HUDEP-2 (cell line): ENCODE results near the gene GRN.
A peak's percentile ranks its signal among the peaks of the same experiment; 100 is the strongest.
"Not testable (repeated sequence)": the region's sequence is repeated elsewhere in the genome, so short reads cannot be mapped to it uniquely, and the experiment has no call there.

ENCODE experiments used
- DNase-seq, 76 experiments: peaks; one replicate each; lab custom pipeline; 2025; ENCODE audit not compliant: unreplicated experiment in 76 of 76; lab: John Stamatoyannopoulos, UW

Gene GRN

DNA sequence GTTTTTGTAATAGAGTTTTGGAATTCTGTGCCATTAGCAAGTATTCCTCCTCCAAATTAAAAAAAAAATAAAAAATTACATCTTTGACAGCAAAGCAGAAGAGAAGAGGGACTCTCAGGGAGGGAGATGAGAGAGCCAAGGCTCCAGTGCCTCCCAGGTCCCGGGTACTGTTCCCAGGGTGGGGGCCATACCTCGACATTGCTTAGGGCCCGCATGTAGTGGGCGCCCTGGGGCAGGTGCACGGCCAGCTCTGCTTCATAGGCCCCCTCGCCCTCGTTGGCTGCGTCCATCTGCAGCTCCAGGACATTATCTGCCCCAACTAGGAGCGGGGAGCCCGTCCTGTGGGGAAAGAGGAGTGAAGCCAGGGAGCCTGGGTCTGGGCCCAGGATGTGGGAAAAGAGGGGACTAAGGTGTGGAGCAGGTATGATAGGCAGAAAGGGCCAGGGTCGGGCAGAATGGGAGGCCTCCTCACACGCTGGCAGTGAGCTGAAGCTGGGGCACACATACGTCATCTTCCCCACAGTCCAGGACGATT is 33.1 kb downstream of the GRN start:
- no peak for DNase-seq

GRCh38 chr17:44379887-44380286 is 34.8 kb downstream of the GRN start:
- DNase-seq, result no peak

- DNase-seq, result no peak
These were observed 35.7 kb downstream of the GRN start for GRCh38 chr17:44380767-44381166.

DNA sequence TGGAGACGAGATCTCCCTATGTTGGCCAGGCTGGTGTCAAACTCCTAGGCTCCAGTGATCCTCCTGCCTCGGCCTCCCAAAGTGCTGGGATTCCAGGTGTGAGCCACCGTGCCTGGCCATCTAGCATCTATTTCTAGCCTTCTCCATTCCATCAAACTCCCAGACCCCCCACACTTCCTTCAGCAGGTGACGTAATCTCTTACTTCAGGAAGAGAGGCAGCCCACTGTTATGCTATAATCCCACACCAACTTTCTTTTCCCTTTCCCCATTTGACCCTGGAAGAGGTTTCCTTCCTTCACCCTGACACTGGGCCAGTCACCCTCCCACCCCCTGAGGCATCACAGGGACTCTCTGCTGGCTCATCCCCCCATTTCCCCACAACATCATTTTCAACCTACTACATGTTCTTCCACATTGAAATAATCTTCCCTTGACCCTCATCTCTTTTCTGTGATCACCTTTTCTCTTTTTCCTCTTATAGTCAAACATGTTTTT is 36.8 kb downstream of the GRN start:
- DNase-seq, result no peak

DNA sequence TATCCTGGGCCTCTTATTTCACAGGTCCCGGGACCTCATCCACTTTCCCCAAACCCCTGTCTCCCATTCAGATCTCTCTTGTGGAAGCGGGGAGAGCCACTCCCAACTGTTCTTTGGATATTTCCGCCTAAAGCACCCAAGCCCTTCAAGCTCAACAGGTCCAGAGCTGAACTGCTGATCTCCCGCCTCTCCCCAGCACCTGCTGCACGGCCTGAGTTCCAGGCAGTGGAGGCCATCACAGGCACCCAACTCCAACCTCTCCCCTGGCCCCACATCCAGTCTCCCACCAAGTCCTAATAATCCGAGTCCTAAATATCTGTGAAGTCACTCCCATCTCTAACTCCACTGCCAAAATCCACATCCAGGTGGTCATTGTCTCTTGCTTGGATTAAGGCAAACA is 37.8 kb downstream of the GRN start:
- DNase-seq, result no peak

DNA sequence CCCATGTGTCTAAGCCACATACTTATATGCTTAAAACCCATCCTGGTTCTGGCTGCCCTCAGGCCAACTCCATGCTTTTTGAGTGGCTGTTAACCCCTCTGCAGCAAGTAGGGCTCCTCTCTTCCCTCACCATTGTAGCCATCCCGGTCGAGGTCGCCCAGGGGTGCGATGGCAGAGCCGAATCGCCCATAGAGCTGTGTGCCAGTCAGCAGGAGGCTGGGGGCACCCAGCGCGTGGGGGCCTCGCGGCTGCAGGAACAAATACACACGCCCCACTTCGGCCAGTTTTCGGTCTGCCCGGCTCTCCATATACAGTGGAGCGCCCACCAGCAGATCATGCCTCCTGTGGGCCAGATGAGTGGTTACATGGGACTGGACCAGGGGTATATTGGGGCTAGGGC is 38.3 kb downstream of the GRN start:
- DNase-seq, result no peak

GRCh38 chr17:44383861-44384260 is 38.8 kb downstream of the GRN start:
- DNase-seq, result no peak

- DNase-seq, result no peak
These were observed 39.2 kb downstream of the GRN start for GRCh38 chr17:44384281-44384822.

DNA sequence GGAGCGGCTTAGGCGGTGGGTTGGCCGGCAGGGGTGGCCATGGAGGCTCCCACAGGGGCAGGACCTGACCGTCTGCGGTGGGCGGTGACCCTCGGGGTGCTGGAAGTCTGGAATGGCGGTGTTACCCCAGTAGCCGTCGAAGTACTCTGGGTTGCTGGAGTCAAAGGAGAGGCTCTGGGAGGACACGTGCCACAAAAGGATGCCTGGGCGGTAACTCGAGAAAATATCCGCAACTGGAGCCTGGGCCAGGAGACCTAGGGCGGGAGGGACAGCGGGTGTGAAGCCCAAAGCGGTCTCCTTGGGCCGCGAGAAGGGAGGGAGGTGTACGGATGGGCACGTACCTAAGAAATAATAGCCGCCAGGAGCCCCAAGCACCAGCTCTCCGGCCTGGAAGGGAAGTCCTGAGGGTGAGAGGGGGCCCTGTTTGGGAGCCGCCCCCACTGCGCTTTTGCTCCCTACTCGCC is 39.8 kb downstream of the GRN start:
- no peak for DNase-seq

GRCh38 chr17:44385287-44386181 is 40.4 kb downstream of the GRN start:
- DNase-seq, result peak in 72 of 76 experiments; percentile 19 to 91 (median 76)

DNA sequence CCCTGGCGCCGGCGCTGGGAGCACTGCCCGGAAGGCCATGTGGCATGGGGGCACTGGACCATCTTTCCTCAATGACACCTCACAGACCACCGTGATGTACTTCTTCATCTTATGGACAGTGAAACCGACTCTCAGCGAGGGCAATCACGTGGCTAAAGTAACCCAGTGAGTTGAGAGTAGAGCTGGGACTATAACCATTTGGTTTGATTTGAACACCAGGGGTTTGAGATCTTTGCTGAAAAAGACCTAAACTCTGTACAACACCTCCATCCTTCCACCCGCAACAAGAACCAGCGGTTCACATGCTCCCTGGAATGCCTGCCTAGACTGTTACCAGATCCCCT is 41.1 kb downstream of the GRN start:
- no peak for DNase-seq

DNA sequence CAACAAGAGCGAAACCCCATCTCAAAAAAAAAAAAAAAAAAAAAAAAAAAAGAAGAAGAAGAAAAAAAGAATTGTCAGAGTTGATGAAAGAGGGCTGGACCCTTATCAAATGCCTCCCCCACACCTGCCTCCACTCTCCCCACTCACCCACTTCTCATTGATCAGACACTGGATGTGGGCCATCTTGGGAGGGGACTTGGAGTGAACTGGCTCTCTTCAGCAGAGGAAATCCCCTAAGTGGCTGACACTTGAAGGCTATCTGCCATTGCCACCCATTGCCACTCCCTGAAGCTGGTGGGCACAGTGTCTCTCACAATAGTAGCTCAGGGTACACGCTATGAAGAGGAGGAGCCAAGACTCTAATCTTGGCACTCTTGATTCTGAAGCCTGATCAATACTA is 42.7 kb downstream of the GRN start:
- peak in 60 of 76 experiments; percentile 13 to 81 (median 42) for DNase-seq

DNA sequence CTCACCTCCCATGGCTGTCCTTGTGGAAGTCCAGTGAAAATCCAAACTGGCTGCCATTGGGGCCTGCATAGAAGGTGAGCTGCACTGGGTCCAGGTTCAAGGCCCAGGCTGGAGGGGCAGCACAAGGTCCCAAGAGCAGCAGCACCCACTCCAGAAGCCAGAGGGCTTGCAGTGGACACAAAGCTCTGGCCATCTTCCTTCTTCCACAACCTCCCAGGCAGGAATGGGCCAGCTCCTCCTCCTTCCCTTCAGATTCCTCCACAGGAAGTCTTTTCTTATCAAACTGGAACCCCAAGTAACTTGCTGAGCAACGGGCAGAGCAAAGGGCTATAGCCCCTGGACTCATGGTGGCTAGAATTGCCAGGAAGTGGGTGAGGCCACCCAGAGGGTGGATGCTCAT is 44.2 kb downstream of the GRN start, which contains the start of gene ITGA2B:
Gene ITGA2B (minus strand): TSS at position 369 of the 400 bp plus-strand sequence. CDS start 176 bp downstream, at position 193.
- peak in 6 of 76 experiments; percentile 34 to 66 (median 49) for DNase-seq

GRCh38 chr17:44389723-44390202 is 44.7 kb downstream of the GRN start:
- DNase-seq, result peak in 71 of 76 experiments; percentile 17 to 92 (median 66)

GRCh38 chr17:44390250-44390870 is 45.3 kb downstream of the GRN start:
- DNase-seq, result no peak

DNA sequence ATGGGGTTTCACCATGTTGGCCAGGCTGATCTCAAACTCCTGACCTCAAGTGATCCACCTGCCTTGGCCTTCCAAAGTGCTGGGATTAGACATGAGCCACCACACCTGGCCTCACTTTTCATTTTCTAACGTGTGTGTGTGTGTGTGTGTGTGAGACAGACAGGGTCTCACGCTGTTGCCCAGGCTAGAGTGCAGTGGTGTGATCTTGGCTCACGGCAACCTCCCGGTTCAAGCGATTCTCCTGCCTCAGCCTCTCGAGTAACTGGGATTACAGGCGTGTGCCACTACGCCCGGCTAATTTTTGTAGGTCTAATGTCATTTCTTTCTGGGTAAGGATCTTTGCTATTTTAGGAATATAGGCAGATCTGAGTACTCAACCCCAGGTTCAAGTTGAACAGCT is 49.0 kb downstream of the GRN start:
- DNase-seq, result not testable (repeated sequence)

DNA sequence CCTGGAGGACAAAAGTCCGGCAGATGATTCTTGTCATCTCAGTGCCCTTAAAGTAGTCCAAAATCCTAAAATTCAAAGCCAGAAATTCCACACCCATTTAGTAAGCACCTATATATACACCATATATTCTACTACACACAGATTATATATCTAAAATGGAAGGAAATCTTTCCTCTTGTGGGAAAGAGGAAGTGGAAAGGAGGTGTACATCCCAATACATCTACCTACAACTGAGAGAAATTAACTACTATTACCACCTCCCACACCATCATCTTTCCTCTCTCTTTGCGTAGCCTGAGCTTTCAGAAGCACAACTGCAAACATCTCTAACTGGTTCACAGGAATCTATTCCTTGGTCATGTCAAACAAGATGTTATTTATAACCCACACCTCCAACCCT is 49.7 kb downstream of the GRN start:
- DNase-seq, result no peak

GRCh38 chr17:44396946-44397345 is 51.8 kb downstream of the GRN start:
- DNase-seq, result no peak

DNA sequence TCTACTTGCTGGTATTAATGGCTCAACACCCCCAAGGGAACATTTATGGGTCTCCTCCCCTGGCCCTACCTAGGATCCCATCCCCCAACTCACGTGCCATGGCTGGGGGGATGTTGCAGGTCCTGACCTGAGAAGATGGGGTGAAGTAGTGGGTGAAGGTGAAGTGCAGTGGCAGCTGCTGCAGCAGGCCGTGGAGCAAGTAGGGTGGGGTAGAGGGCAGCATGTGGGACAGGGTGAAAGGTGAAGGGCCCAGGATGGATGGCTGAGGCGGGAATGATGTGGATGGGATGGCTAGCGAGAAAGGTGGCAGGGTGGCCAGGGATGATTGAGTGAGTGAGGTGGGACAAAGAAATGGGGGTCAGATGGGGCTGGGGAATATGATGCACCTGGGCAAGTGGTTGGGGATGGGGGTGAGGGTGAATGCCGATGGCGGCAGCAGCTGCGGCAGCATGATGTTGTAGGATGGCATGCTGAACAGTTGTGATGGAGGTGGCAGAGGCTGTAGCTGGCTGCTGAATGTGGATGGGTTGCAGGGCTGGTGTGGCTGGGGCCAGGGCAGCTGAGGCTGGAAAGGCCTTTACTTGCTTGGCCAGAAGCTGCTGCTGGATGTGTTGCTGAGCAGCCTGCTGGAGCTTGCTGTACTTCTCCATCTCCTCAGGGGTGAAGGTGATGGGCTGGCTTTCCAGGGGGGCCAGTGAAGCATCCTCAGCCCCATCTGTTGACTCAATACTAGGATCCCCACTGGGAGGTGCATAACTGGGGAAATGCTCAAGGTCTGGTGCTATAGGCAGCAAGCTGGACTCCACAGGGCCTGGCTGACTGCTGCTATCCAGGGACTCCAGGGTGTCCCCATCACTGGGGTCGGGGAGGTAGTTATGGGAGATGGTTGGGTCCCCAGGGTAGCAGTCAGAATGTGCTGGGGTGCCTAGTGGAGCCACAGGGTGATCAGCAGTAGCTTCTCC is 52.7 kb downstream of the GRN start:
- no peak for DNase-seq
